K562 (cell line): ENCODE data around the gene NAA80. TPM values are rescaled to one million over a fixed set of nuclear protein-coding genes. Genes with fewer than 3 reads are reported as not detected.

Experiments
- ATAC-seq: fragments of 200-7000 bp; cut with Tn5 transposase; 3 replicates; pipeline ENCODE4 v1.9.1; 2020; ENCODE audit warnings: moderate library complexity
- BruUV-seq: library from RNA; stranded (reverse); fragments of 400-500 nt; replicated peaks from 2 replicates; lab custom pipeline; 2021; lab: Mats Ljungman, UMichigan
- CTCF ChIA-PET: fragments of 300-600 bp; formaldehyde crosslinking; extraction: SDS; loops from one replicate; lab custom pipeline; 2021; ENCODE audit warnings: low intra/inter-chr PET ratio; lab: Yijun Ruan, JAX
- POLR2A ChIA-PET: fragments of 300-600, 350-650 bp; sonication (Branson Sonifier 250); formaldehyde crosslinking; extraction: SDS; loops from one replicate; lab custom pipeline; 2021; ENCODE audit warnings: antibody characterized with exemption, inconsistent platforms; lab: Yijun Ruan, JAX
- DNase-seq, 4 experiments: peaks; one replicate each; pipeline versions ENCODE4 v3.0.0 to v3.0.0-alpha.2; 2011 to 2018; ENCODE audit warnings: low spot score in 3 of 4, mixed read lengths in 3 of 4; ENCODE audit errors: extremely low read depth in 1 of 4
- FAIRE-seq: peaks from 2 replicates; lab custom pipeline; 2011; peaks lifted over from hg19 to GRCh38; lab: Jason Lieb, UNC
- H2AFZ ChIP-seq: 2 replicates; pipeline ENCODE4 v1.6.0; 2011; ENCODE audit warnings: low read depth, low read length, control low read depth, inconsistent platforms
- H3K27ac ChIP-seq: fragments of 200-600 bp; 3 replicates; pipeline ENCODE4 v1.8.0; 2011; ENCODE audit warnings: low read depth, mild to moderate bottlenecking, control low read depth, inconsistent platforms, low read length, moderate library complexity, mixed read lengths; ENCODE audit errors: extremely low read depth
- H3K27me3 ChIP-seq, 2 experiments: fragments of 300-600 bp in 1 of 2; 2 replicates in 1 of 2; 3 replicates in 1 of 2; pipeline versions ENCODE4 v1.6.0 to v1.8.0; 2011; ENCODE audit warnings: inconsistent platforms in 2 of 2, low read length in 2 of 2, mild to moderate bottlenecking in 1 of 2, mixed read lengths in 1 of 2, moderate library complexity in 1 of 2; ENCODE audit not compliant: control insufficient read depth in 2 of 2, insufficient read depth in 2 of 2
- H3K36me3 ChIP-seq: fragments of 300-600 bp; 3 replicates; pipeline ENCODE4 v1.8.0; 2011; ENCODE audit warnings: mild to moderate bottlenecking, low read length, inconsistent platforms; ENCODE audit not compliant: control insufficient read depth, insufficient read depth
- H3K4me1 ChIP-seq, 2 experiments: fragments of 200-600 bp in 1 of 2; replicated peaks in 1 of 2; 2 replicates in 1 of 2; 3 replicates in 1 of 2; pipeline versions ENCODE4 v1.5.1 to v1.8.0; 2011; ENCODE audit warnings: inconsistent platforms in 2 of 2, low read length in 2 of 2, mild to moderate bottlenecking in 1 of 2, mixed read lengths in 1 of 2, moderate library complexity in 1 of 2; ENCODE audit not compliant: control insufficient read depth in 2 of 2, insufficient read depth in 2 of 2
- H3K4me2 ChIP-seq: 2 replicates; pipeline ENCODE4 v1.6.1; 2011; ENCODE audit warnings: low read length, control low read depth, inconsistent platforms, mixed read lengths; ENCODE audit not compliant: insufficient read depth
- H3K4me3 ChIP-seq: fragments of 200-600 bp; sonication (generic), shearing (Covaris generic); 2 replicates; pipeline ENCODE4 v1.5.1; 2016; ENCODE audit warnings: control low read depth, inconsistent platforms
- H3K79me2 ChIP-seq: fragments of 200-600 bp; 3 replicates; pipeline ENCODE4 v1.8.0; 2011; ENCODE audit warnings: low read length, inconsistent platforms; ENCODE audit not compliant: control insufficient read depth, insufficient read depth
- H3K9ac ChIP-seq, 2 experiments: 2 replicates each; pipeline versions ENCODE4 v1.6.0 to v1.6.1; 2011; ENCODE audit warnings: low read depth in 2 of 2, low read length in 2 of 2, control low read depth in 1 of 2, inconsistent platforms in 1 of 2, mild to moderate bottlenecking in 1 of 2, mixed read lengths in 1 of 2; ENCODE audit not compliant: insufficient read depth in 1 of 2
- H3K9me1 ChIP-seq: one replicate; pipeline ENCODE4 v1.6.0; 2011; ENCODE audit warnings: inconsistent platforms, mild to moderate bottlenecking, low read length, moderate library complexity; ENCODE audit not compliant: control insufficient read depth, insufficient read depth
- H3K9me3 ChIP-seq: replicated peaks from 2 replicates; pipeline ENCODE4 v1.5.1; 2011; ENCODE audit warnings: low read depth, low read length, inconsistent platforms; ENCODE audit not compliant: control insufficient read depth, insufficient read depth
- H4K20me1 ChIP-seq: replicated peaks from 2 replicates; pipeline ENCODE4 v1.6.1; 2011; ENCODE audit warnings: low read length, inconsistent platforms, mixed read lengths; ENCODE audit not compliant: control insufficient read depth, insufficient read depth
- NKRF ChIP-seq: fragments of 450-650 bp; IDR thresholded peaks from 2 replicates; pipeline ENCODE4 v1.6.1; 2016; ENCODE audit warnings: borderline replicate concordance
- POLR2AphosphoS5 ChIP-seq: IDR thresholded peaks from 2 replicates; pipeline ENCODE4 v1.6.1; 2011; ENCODE audit warnings: mild to moderate bottlenecking, low read depth, low read length, moderate library complexity; ENCODE audit not compliant: control insufficient read depth, insufficient read depth
- SMARCA4 ChIP-seq: fragments of 450-650 bp; IDR thresholded peaks from 2 replicates; pipeline ENCODE4 v1.6.1; 2016
- ZNF79 ChIP-seq: fragments of 250-450 bp; sonication (Bioruptor Pico); IDR thresholded peaks from 2 replicates; pipeline ENCODE4 v1.4.0; 2020; ENCODE audit warnings: low read depth, mild to moderate bottlenecking, moderate library complexity
- WGBS: fragments of 100-300 bp; shearing (Covaris generic); methylation state at CpG from one replicate; pipeline ENCODE4 v1.1.6; 2016; ENCODE audit warnings: low coverage, mixed read lengths; ENCODE audit not compliant: insufficient coverage; ENCODE audit errors: missing lambda C conversion rate; 5-methylcytosine and 5-hydroxymethylcytosine counted together
- in situ Hi-C: fragments of 300-500 bp; cut with MboI; formaldehyde crosslinking; loops from 4 replicates; pipeline ENCODE4 v1.15.0; 2018; ENCODE audit warnings: inconsistent platforms, mixed read lengths
- intact Hi-C: fragments of 100-400 bp; cut with micrococcal nuclease; formaldehyde crosslinking; loops from 2 replicates; pipeline ENCODE4 v1.14.2; 2022
- polyA plus RNA-seq, 8 experiments: library from polyadenylated mRNA; depleted of rRNA in 4 of 8; stranded (reverse) in 5 of 8; unstranded in 3 of 8; fragments of >200 nt; fragmentation: Nextera tagmentation in 2 of 8; fragmentation: Illumina TruSeq in 1 of 8; extraction: Ambion mirVana in 2 of 8; extraction: Trizol in 1 of 8; gene quantifications; 2 replicates each; pipeline versions ENCODE4 v1.2.1 to v1.2.3, GENCODE V29; 2011 to 2014; ENCODE audit warnings: inconsistent platforms in 1 of 8, missing spikeins in 1 of 8
- total RNA-seq, 7 experiments: library from RNA; depleted of rRNA in 6 of 7; stranded (reverse); fragments of >200 nt in 6 of 7; fragmentation: Illumina TruSeq in 2 of 7; extraction: Trizol in 2 of 7; gene quantifications; 2 replicates each; pipeline versions ENCODE4 v1.2.1 to v1.2.3, GENCODE V29; 2011 to 2021; ENCODE audit warnings: low replicate concordance in 1 of 7

NAA80 gene
- total and polyA plus RNA-seq, 9 of the 15 experiments (the other 6 are each of a cell fraction or from before 2014, with no cell fraction given) = 0.82 to 24.0 (median 8.6) TPM

DNA sequence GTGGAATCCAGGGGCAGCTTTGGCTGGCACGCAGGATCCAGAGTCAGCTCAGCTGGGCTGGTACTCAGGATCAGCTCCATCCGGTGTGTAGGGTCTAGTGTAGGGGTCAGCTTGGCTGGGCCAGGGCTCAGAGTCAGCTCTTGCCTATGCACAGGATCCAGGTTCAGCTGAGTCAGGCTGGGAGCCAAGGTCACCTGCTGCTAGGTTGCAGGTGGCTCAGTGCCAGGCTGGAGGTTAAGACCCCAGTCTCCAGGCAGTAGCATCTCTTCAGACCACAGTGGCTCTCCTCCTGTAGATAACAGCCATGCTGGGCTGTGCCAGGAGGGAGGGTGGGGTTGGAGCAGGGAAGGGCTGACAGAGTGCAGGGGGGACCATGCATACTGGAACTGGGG lies 1.8 kb downstream of the NAA80 start:
- Histone ChIP-seq H3K4me3 (no peak overlapping the region), H3K9me1 (no peaks in the 10 kb centered on the region), H3K9ac (peak overlapping the region in 1 of 2 experiments; percentile 97; a peak in 2 of 4 replicates), H3K79me2 (peaks cover 41% of the 10 kb centered on the region), H3K4me1 (peaks cover 27 to 70% of the 10 kb centered on the region in 2 experiments; a peak in 4 of 5 replicates), H3K27me3 (no peaks in the 10 kb centered on the region), H3K4me2 (peak overlapping the region; percentile 86; the same call in 1 of the 2 replicates), H4K20me1 (no peaks in the 10 kb centered on the region), H3K27ac (no peak overlapping the region), H2AFZ (no peak overlapping the region), H3K36me3 (peaks cover 19% of the 10 kb centered on the region; the same call in 2 of the 3 replicates), H3K9me3 (no peaks in the 10 kb centered on the region)
- TF ChIP-seq NKRF = no peak
- no peak for TF ChIP-seq POLR2AphosphoS5
- TF ChIP-seq SMARCA4 = no peak
- TF ChIP-seq ZNF79 (CRISPR knock-in tag) = no peak
- ChIA-PET CTCF (no interaction called here), POLR2A (interaction anchor here (0.6 kb wide), 1 partner anchor 1220 kb away, joined by 3 read pairs; no protein-coding TSS in a partner anchor)
- ATAC-seq = no peak
- FAIRE-seq = no peak
- 100% methylated on average over 2 of the region's 2 CpGs for WGBS
- no TSS peak for BruUV-seq
- intact Hi-C loops = no loop called here
- in situ Hi-C loops = no loop called here
- no peak for DNase-seq
